ENCODE data around the gene RBFOX2.

RBFOX2 gene

DNA sequence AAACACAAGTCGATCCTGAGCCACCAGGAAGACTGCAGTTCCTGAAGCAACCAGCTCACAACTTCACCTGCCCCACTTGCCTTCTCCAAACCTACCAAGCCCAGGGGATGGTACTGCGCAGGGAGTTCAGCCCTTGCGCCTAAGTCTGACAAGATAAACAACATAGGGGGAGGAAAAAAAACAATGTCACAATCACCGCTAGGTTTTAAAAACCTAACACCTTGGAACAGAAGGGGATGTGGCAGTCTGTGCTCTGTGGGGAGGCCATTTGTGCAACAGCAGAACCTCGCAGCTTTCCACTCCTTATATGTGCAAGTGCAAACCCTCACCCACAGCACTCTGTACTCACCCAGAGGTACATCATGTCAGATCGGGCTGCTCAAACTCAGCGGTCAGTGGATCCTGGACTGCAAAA, 134.2 kb downstream of the RBFOX2 start:
- Histone ChIP-seq H3K4me3 (ENCODE audit: low read length in 2 of 2) (peak overlapping the region in 1 of 2 donors; percentile 22), H3K36me3 (ENCODE audit: control insufficient read depth in 2 of 2, insufficient read depth in 2 of 2, low read length in 2 of 2) (no peaks in the 10 kb centered on the region), H3K27me3 (ENCODE audit: control insufficient read depth in 2 of 2, insufficient read depth in 2 of 2, low read length in 2 of 2) (no peaks in the 10 kb centered on the region), H3K9ac (ENCODE audit: low read depth in 1 of 2, low read length in 2 of 2) (no peak overlapping the region), H3K4me1 (ENCODE audit: control insufficient read depth in 2 of 2, insufficient read depth in 2 of 2, low read length in 2 of 2) (peaks cover 8 to 10% of the 10 kb centered on the region in 2 donors), H3K27ac (ENCODE audit: low read depth in 2 of 2, low read length in 2 of 2) (peak overlapping the region; percentile 25 to 48), H3K9me3 (ENCODE audit: control insufficient read depth in 2 of 2, low read length in 2 of 2) (no peaks in the 10 kb centered on the region)

- Histone ChIP-seq H3K4me3 (ENCODE audit: low read length in 2 of 2) (peak overlapping the region in 1 of 2 donors; percentile 6), H3K4me1 (ENCODE audit: control insufficient read depth in 2 of 2, insufficient read depth in 2 of 2, low read length in 2 of 2) (peaks cover 8 to 10% of the 10 kb centered on the region in 2 donors), H3K27me3 (ENCODE audit: control insufficient read depth in 2 of 2, insufficient read depth in 2 of 2, low read length in 2 of 2) (no peaks in the 10 kb centered on the region), H3K27ac (ENCODE audit: low read depth in 2 of 2, low read length in 2 of 2) (no peak overlapping the region), H3K36me3 (ENCODE audit: control insufficient read depth in 2 of 2, insufficient read depth in 2 of 2, low read length in 2 of 2) (no peaks in the 10 kb centered on the region), H3K9ac (ENCODE audit: low read depth in 1 of 2, low read length in 2 of 2) (no peak overlapping the region), H3K9me3 (ENCODE audit: control insufficient read depth in 2 of 2, low read length in 2 of 2) (no peaks in the 10 kb centered on the region)
Measured at GRCh38 chr22:35893698-35894097, 134.9 kb downstream of the RBFOX2 start.

DNA sequence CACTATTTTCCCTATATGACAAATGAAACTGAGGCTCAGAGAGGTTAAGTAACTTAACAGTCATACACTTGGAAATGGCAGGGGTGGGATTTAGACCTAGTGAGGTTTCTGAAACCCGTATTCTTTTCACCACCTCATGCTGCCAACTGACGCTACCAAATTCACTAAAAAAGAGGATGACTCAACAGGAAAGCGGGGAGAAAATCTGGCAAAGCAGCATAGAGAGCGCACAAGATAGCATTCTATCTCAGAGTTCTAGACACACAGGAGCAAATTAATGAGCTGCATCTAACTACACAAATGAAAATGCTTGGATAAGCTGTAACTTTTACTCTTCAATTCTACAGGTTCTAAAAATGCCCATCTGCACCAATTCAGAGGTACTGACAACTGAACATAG, 136.4 kb downstream of the RBFOX2 start:
- no peaks in the 10 kb centered on the region for H3K36me3 ChIP-seq (ENCODE audit: control insufficient read depth in 2 of 2, insufficient read depth in 2 of 2, low read length in 2 of 2)
- H3K4me3 ChIP-seq (ENCODE audit: low read length in 2 of 2), result no peak overlapping the region
- no peaks in the 10 kb centered on the region for H3K27me3 ChIP-seq (ENCODE audit: control insufficient read depth in 2 of 2, insufficient read depth in 2 of 2, low read length in 2 of 2)
- H3K27ac ChIP-seq (ENCODE audit: low read depth in 2 of 2, low read length in 2 of 2), result no peak overlapping the region
- H3K9ac ChIP-seq (ENCODE audit: low read depth in 1 of 2, low read length in 2 of 2), result no peak overlapping the region
- H3K4me1 ChIP-seq (ENCODE audit: control insufficient read depth in 2 of 2, insufficient read depth in 2 of 2, low read length in 2 of 2), result peaks cover 8 to 10% of the 10 kb centered on the region in 2 donors
- H3K9me3 ChIP-seq (ENCODE audit: control insufficient read depth in 2 of 2, low read length in 2 of 2), result no peaks in the 10 kb centered on the region

- H3K36me3 ChIP-seq (ENCODE audit: control insufficient read depth in 2 of 2, insufficient read depth in 2 of 2, low read length in 2 of 2), result no peaks in the 10 kb centered on the region
- no peak overlapping the region for H3K27ac ChIP-seq (ENCODE audit: low read depth in 2 of 2, low read length in 2 of 2)
- peaks cover 8 to 10% of the 10 kb centered on the region in 2 donors for H3K4me1 ChIP-seq (ENCODE audit: control insufficient read depth in 2 of 2, insufficient read depth in 2 of 2, low read length in 2 of 2)
- H3K4me3 ChIP-seq (ENCODE audit: low read length in 2 of 2), result no peak overlapping the region
- no peak overlapping the region for H3K9ac ChIP-seq (ENCODE audit: low read depth in 1 of 2, low read length in 2 of 2)
- H3K27me3 ChIP-seq (ENCODE audit: control insufficient read depth in 2 of 2, insufficient read depth in 2 of 2, low read length in 2 of 2), result no peaks in the 10 kb centered on the region
- H3K9me3 ChIP-seq (ENCODE audit: control insufficient read depth in 2 of 2, low read length in 2 of 2), result no peaks in the 10 kb centered on the region
Measured at GRCh38 chr22:35891442-35891841, 137.2 kb downstream of the RBFOX2 start.

DNA sequence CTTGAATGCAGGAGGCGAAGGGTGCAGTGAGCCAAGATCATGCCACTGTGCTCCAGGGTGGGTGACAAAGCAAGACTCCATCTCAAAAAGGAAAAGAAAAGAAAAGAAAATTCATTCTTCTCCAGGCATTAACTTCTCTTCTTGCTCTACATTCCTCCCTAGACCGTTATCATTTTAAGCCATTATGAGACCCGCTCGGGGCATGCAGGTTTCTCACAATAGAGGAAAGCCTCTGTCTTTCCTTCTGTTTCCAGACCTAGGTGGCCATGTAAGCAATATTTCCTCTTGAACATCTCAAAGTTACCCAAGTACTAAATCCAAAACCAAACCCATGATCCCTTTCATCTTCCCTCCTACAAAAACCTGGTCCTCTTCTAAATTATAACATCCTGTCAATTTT, 139.6 kb downstream of the RBFOX2 start:
- Histone ChIP-seq H3K4me3 (ENCODE audit: low read length in 2 of 2) (no peak overlapping the region), H3K9me3 (ENCODE audit: control insufficient read depth in 2 of 2, low read length in 2 of 2) (no peaks in the 10 kb centered on the region), H3K9ac (ENCODE audit: low read depth in 1 of 2, low read length in 2 of 2) (no peak overlapping the region), H3K27ac (ENCODE audit: low read depth in 2 of 2, low read length in 2 of 2) (no peak overlapping the region), H3K36me3 (ENCODE audit: control insufficient read depth in 2 of 2, insufficient read depth in 2 of 2, low read length in 2 of 2) (no peaks in the 10 kb centered on the region), H3K4me1 (ENCODE audit: control insufficient read depth in 2 of 2, insufficient read depth in 2 of 2, low read length in 2 of 2) (no peaks in the 10 kb centered on the region), H3K27me3 (ENCODE audit: control insufficient read depth in 2 of 2, insufficient read depth in 2 of 2, low read length in 2 of 2) (no peaks in the 10 kb centered on the region)

GRCh38 chr22:35888181-35888870, 140.3 kb downstream of the RBFOX2 start:
- Histone ChIP-seq H3K4me3 (ENCODE audit: low read length in 2 of 2) (no peak overlapping the region), H3K27me3 (ENCODE audit: control insufficient read depth in 2 of 2, insufficient read depth in 2 of 2, low read length in 2 of 2) (no peaks in the 10 kb centered on the region), H3K4me1 (ENCODE audit: control insufficient read depth in 2 of 2, insufficient read depth in 2 of 2, low read length in 2 of 2) (no peaks in the 10 kb centered on the region), H3K36me3 (ENCODE audit: control insufficient read depth in 2 of 2, insufficient read depth in 2 of 2, low read length in 2 of 2) (no peaks in the 10 kb centered on the region), H3K9me3 (ENCODE audit: control insufficient read depth in 2 of 2, low read length in 2 of 2) (no peaks in the 10 kb centered on the region), H3K27ac (ENCODE audit: low read depth in 2 of 2, low read length in 2 of 2) (no peak overlapping the region), H3K9ac (ENCODE audit: low read depth in 1 of 2, low read length in 2 of 2) (no peak overlapping the region)

- H3K36me3 ChIP-seq (ENCODE audit: control insufficient read depth in 2 of 2, insufficient read depth in 2 of 2, low read length in 2 of 2), result no peaks in the 10 kb centered on the region
- no peak overlapping the region for H3K9ac ChIP-seq (ENCODE audit: low read depth in 1 of 2, low read length in 2 of 2)
- peaks cover 0 to 3% of the 10 kb centered on the region in 2 donors for H3K4me1 ChIP-seq (ENCODE audit: control insufficient read depth in 2 of 2, insufficient read depth in 2 of 2, low read length in 2 of 2)
- H3K27me3 ChIP-seq (ENCODE audit: control insufficient read depth in 2 of 2, insufficient read depth in 2 of 2, low read length in 2 of 2), result no peaks in the 10 kb centered on the region
- no peak overlapping the region for H3K27ac ChIP-seq (ENCODE audit: low read depth in 2 of 2, low read length in 2 of 2)
- no peak overlapping the region for H3K4me3 ChIP-seq (ENCODE audit: low read length in 2 of 2)
- H3K9me3 ChIP-seq (ENCODE audit: control insufficient read depth in 2 of 2, low read length in 2 of 2), result no peaks in the 10 kb centered on the region
Measured at GRCh38 chr22:35887296-35887875, 141.2 kb downstream of the RBFOX2 start.

DNA sequence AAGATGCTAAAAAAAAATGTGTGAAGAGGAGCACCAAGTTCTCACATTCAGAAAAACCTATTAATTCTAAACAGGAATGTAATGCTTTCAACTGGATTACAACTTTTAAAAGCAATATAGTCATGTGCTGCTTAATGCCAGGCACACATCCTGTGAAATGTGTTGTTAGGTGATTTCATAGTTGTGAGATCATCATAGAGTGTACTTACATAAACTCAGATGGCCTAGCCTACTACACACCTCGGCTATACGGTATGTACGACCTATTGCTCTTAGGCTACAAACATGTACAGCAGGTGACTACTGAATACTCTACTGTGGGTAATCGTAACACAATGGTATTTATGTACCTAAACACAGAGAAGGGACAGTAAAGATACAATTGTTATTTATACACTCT, 142.3 kb downstream of the RBFOX2 start:
- Histone ChIP-seq H3K27ac (ENCODE audit: low read depth in 2 of 2, low read length in 2 of 2) (no peak overlapping the region), H3K36me3 (ENCODE audit: control insufficient read depth in 2 of 2, insufficient read depth in 2 of 2, low read length in 2 of 2) (no peaks in the 10 kb centered on the region), H3K9ac (ENCODE audit: low read depth in 1 of 2, low read length in 2 of 2) (no peak overlapping the region), H3K27me3 (ENCODE audit: control insufficient read depth in 2 of 2, insufficient read depth in 2 of 2, low read length in 2 of 2) (no peaks in the 10 kb centered on the region), H3K9me3 (ENCODE audit: control insufficient read depth in 2 of 2, low read length in 2 of 2) (no peaks in the 10 kb centered on the region), H3K4me1 (ENCODE audit: control insufficient read depth in 2 of 2, insufficient read depth in 2 of 2, low read length in 2 of 2) (peaks cover 0 to 4% of the 10 kb centered on the region in 2 donors), H3K4me3 (ENCODE audit: low read length in 2 of 2) (no peak overlapping the region)

GRCh38 chr22:35884529-35884928, 144.1 kb downstream of the RBFOX2 start:
- no peak overlapping the region for H3K27ac ChIP-seq (ENCODE audit: low read depth in 2 of 2, low read length in 2 of 2)
- H3K9me3 ChIP-seq (ENCODE audit: control insufficient read depth in 2 of 2, low read length in 2 of 2), result no peaks in the 10 kb centered on the region
- no peaks in the 10 kb centered on the region for H3K36me3 ChIP-seq (ENCODE audit: control insufficient read depth in 2 of 2, insufficient read depth in 2 of 2, low read length in 2 of 2)
- H3K4me3 ChIP-seq (ENCODE audit: low read length in 2 of 2), result no peak overlapping the region
- H3K9ac ChIP-seq (ENCODE audit: low read depth in 1 of 2, low read length in 2 of 2), result no peak overlapping the region
- H3K4me1 ChIP-seq (ENCODE audit: control insufficient read depth in 2 of 2, insufficient read depth in 2 of 2, low read length in 2 of 2), result peaks cover 0 to 4% of the 10 kb centered on the region in 2 donors
- no peaks in the 10 kb centered on the region for H3K27me3 ChIP-seq (ENCODE audit: control insufficient read depth in 2 of 2, insufficient read depth in 2 of 2, low read length in 2 of 2)

DNA sequence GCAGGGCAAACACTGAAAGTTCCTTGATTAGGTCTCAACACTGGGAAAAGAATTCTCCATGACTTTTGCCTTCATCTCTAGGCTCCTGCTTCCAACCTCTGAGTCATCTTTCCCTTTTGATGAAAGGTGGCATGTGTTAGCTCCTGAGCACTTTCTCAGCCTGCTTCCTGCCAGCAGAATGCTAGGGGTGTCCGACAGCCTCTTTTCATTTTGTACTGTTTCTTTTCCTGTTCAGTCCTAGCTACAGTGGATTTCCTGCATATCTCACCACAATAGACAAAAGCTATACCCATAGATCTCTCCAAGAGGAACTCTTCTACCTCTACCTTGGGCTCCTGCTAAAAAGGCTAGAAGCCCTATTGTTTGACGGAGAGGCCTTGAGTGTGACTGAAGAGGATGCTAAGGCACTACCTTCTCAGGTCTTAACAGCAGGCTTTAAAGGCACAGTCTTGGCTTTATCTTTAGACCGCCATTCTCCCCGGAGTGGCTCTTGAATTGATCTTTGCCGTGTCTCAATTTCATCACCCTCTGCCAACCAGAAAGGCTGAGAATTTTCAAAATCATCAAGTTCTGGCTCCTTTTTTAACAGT, 145.5 kb downstream of the RBFOX2 start:
- no peaks in the 10 kb centered on the region for H3K36me3 ChIP-seq (ENCODE audit: control insufficient read depth in 2 of 2, insufficient read depth in 2 of 2, low read length in 2 of 2)
- no peak overlapping the region for H3K4me3 ChIP-seq (ENCODE audit: low read length in 2 of 2)
- H3K9me3 ChIP-seq (ENCODE audit: control insufficient read depth in 2 of 2, low read length in 2 of 2), result no peaks in the 10 kb centered on the region
- H3K4me1 ChIP-seq (ENCODE audit: control insufficient read depth in 2 of 2, insufficient read depth in 2 of 2, low read length in 2 of 2), result peaks cover 0 to 4% of the 10 kb centered on the region in 2 donors
- no peak overlapping the region for H3K9ac ChIP-seq (ENCODE audit: low read depth in 1 of 2, low read length in 2 of 2)
- H3K27ac ChIP-seq (ENCODE audit: low read depth in 2 of 2, low read length in 2 of 2), result no peak overlapping the region
- no peaks in the 10 kb centered on the region for H3K27me3 ChIP-seq (ENCODE audit: control insufficient read depth in 2 of 2, insufficient read depth in 2 of 2, low read length in 2 of 2)
